Fibroblast of skin of back (primary cell): ENCODE results near the gene CRKL.

Experiments used
- DNase-seq: peaks from one replicate; pipeline ENCODE4 v3.0.0-alpha.2; 2013

Gene CRKL

DNA sequence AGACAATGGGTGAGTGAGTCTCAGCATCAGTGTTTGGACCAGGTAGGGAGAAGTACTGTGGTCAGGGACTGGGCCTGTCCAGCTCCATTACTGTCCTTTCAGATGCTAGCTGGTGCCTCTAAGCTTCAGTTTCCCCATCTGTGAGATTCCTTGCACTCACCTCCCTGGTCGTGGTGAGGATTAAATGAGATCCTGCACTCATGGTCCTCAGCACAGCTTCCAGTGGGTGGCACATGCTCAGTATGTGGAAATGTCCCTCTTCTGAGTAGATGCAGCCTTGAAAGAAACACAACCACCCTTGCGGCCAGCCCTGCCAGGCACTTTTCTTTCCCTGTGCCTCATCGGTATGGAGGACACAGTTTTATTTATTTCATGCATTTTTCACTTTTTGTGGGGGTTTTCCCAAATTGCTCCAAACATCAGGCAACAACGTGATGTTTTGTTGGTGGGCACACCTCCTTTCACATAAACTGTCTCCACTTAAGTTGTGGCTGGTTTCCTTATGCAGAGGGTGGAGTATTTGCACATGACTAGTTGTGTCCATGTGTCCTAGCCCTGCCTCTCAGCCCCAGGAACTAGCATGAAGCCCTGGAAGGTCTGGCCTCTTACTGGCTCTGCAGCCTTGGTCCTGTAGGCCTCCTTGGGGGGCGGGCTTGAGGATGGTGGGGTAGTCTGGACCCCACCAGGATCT is 66.0 kb downstream of the CRKL start:
- no peak for DNase-seq

DNA sequence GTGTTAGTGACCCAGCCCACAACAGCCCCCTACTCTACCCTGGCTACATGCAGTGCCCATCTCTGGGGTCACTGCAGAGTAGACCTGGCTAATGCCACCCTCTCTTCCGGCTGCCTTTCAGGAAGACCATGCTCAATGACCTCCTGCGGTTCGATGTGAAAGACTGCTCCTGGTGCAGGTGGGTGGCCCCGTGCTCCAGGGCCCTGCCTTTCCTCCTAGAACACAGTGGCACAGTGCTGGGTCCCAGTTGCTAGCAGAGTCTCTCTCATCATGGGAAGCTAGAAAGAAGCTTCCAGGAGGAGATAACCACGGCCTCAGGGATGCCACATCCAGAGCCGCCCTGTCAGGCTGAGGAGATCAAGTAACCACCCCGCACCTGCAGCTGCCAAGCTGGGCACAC is 68.5 kb downstream of the CRKL start:
- no peak for DNase-seq

DNA sequence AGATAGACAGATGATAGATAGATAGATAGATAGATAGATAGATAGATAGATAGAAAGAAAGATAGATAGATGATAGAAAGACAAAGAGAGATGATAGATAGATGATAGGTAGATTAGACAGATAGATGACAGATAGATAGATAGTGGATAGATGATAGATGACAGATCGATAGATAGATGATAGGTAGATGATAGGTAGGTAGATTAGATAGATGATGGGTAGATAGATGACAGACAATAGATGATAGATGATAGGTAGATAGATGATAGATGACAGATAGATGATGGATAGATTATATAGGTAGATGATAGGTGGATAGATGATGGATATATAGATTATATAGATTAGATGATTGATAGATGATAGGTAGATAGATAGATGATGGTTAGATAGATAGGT is 69.2 kb downstream of the CRKL start:
- DNase-seq: no peak

DNA sequence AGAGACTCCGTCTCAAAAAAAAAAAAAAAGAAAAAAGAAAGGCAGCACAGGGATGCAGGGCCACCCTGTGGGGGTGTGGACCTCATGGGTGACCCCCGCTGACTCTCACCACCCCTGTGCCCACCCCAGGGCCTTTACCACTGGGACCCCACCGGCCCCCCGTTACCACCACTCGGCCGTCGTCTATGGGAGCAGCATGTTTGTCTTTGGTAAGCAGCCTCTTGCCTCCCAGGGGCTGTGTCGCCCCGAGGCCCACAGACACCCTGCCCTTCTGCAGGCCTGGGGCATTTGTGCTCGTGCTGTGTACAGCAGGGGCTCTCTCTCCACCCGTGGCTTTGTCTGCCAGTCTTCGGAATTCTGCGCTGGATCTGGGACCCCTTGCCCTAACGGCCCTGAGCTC is 70.2 kb downstream of the CRKL start:
- DNase-seq: no peak

GRCh38 chr22:20988573-20989322 is 71.5 kb downstream of the CRKL start:
- no peak for DNase-seq

GRCh38 chr22:20989323-20990138 is 72.3 kb downstream of the CRKL start:
- no peak for DNase-seq

GRCh38 chr22:20990184-20991180 is 73.3 kb downstream of the CRKL start:
- no peak for DNase-seq

GRCh38 chr22:20991252-20992055 is 74.2 kb downstream of the CRKL start:
- no peak for DNase-seq

DNA sequence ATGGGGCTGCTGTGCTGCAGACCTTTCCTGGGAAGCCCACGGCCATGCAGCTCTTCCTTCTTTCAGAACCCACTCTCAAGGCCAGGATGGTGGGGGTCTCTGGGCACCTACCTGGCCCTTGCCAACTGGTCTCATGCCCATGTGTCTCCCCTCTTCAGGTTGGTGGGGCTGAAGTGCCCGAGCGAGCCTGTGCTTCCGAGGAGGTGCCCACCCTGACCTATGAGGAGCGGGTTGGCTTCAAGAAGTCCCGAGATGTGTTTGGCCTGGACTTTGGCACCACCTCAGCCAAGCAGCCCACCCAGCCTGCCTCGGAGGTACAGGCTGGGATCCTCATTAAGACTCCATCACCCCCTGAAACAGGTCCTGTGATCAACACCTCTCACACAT is 74.8 kb downstream of the CRKL start:
- no peak for DNase-seq

- DNase-seq: no peak
Observed at GRCh38 chr22:20992456-20993303, 75.5 kb downstream of the CRKL start.

- DNase-seq: no peak
Observed at GRCh38 chr22:20993304-20994127, 76.3 kb downstream of the CRKL start.

GRCh38 chr22:20994128-20994901 is 77.1 kb downstream of the CRKL start:
- DNase-seq: no peak

DNA sequence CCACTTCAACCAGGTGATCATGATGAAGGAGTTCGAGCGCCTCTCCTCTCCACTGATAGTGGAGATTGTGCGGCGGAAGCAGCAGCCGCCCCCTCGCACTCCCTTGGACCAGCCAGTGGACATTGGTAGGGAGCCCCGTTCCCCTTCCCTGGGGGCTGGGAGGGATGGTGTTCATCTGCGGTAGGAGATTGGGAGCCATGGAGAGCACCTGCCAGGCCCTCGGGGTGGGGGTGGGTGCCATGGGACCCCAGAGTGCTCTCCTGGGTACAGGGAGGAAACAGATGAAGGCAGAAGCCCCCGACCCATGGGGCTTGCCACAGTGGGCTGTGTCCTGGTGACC is 77.7 kb downstream of the CRKL start:
- no peak for DNase-seq

DNA sequence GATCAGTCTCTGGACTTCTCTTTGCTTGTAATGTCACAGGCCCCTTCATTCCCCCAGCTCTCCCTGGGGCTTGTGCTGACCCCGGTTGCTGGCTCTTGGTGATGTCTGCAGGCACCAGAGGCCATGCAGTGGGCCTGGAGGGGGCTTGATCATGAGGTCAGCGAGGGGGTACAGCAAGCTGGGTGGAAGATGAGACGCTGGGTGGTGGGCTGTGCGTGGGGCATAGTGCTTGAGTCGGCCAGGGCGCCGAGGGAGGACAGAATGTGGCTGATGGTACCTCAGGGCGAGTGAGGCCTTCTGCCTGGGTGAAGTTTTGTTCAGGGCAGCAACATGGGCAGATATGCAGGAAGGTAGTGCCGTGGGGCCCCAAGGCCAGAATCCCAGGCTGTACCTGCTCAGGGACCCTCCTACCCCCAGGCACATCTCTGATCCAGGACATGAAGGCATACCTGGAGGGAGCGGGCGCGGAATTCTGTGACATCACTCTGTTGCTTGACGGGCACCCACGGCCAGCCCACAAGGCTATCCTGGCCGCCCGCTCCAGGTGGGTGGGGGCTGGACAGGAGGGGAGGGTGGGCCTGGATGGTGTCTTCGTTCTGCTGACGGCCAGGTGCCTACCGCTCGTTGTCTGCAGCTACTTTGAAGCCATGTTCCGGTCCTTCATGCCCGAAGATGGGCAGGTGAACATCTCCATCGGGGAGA is 78.3 kb downstream of the CRKL start:
- DNase-seq: no peak

GRCh38 chr22:20996031-20996410 is 78.8 kb downstream of the CRKL start:
- DNase-seq: no peak

DNA sequence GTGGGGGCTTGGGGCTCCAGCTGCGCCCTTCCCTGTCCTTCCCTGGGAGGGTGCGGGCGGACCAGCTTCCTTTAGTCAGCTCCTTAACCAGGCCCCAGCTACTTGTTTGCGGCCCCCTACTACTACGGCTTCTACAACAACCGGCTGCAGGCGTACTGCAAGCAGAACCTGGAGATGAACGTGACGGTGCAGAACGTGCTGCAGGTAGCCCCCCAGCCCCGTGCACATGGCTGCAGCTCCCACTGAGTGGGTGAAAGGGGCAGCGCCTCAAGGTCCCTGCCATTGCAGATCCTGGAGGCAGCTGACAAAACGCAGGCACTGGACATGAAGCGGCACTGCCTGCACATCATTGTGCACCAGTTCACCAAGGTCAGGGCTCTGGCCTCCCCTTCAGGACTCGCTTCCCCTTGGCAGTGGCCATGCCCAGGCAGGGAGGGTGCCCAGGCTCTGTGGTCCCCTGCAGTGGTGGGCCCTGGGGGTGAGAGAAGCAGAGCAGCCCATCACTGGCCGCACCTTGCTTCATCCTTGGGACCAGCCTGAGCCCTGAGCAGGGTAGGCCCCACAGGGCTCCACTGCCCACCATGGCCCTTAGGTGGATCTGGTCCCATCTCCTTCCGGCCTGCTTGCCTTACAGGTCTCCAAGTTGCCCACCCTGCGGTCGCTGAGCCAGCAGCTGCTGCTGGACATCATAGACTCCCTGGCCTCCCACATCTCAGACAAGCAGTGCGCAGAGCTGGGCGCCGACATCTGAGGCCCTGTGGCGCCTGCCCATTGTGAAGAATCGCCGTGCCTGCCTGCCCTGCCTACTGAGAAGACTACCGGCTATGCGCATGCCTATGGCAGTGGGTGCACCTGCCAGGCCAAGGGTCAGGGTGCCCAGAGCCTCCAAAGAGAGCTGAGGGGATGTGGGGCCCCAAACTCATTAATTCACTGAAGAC is 79.7 kb downstream of the CRKL start:
- DNase-seq: no peak
